Breast epithelium (tissue), 4 donors: Measurements from ENCODE around the gene CDC42EP5. TPM values are rescaled to one million over a fixed set of nuclear protein-coding genes. Genes with fewer than 3 reads are reported as not detected.

Experiments used
- DNase-seq, 2 donors: peaks; one replicate each; pipeline ENCODE4 v3.0.0-alpha.2; 2019; ENCODE audit warnings: low spot score in 2 of 2
- H3K27ac ChIP-seq, 2 donors: fragments of 200-600 bp; sonication (generic) in 1 of 2; one replicate each; pipeline ENCODE4 v1.5.1; 2016 to 2019; ENCODE audit warnings: mild to moderate bottlenecking in 1 of 2
- H3K27me3 ChIP-seq, 2 donors: fragments of 200-600 bp; sonication (generic) in 1 of 2; one replicate each; pipeline versions ENCODE4 v1.5.1 to v1.6.0; 2017 to 2019; ENCODE audit warnings: control low read depth in 1 of 2, mild to moderate bottlenecking in 1 of 2
- H3K36me3 ChIP-seq: fragments of 200-600 bp; one replicate; pipeline ENCODE4 v1.5.1; 2019
- H3K4me1 ChIP-seq, 2 donors: fragments of 200-600 bp; sonication (generic); one replicate each; pipeline ENCODE4 v1.5.1; 2016 to 2019; ENCODE audit warnings: control low read depth in 1 of 2
- H3K4me3 ChIP-seq, 3 donors: fragments of 200-600 bp; sonication (generic); 1 replicate in 2 of 3; 2 replicates in 1 of 3; pipeline ENCODE4 v1.5.1; 2016 to 2019; ENCODE audit warnings: mild to moderate bottlenecking in 3 of 3, moderate library complexity in 2 of 3
- H3K9me3 ChIP-seq, 2 donors: fragments of 200-600 bp; sonication (generic) in 1 of 2; one replicate each; pipeline ENCODE4 v1.5.1; 2016 to 2019; ENCODE audit warnings: control low read depth in 1 of 2
- CTCF ChIP-seq, 3 donors: fragments of 450-650 bp; IDR thresholded peaks; one replicate each; pipeline ENCODE4 v1.5.1; 2016 to 2017; ENCODE audit warnings: antibody characterized with exemption in 3 of 3, mild to moderate bottlenecking in 3 of 3, moderate library complexity in 3 of 3
- POLR2A ChIP-seq: fragments of 450-650 bp; IDR thresholded peaks from one replicate; pipeline ENCODE4 v1.6.1; 2016; ENCODE audit warnings: antibody characterized with exemption, mild to moderate bottlenecking, moderate library complexity
- POLR2AphosphoS5 ChIP-seq, 3 donors: sonication (generic); formaldehyde crosslinking; IDR thresholded peaks; one replicate each; pipeline ENCODE4 v1.6.1; 2017; ENCODE audit warnings: antibody characterized with exemption in 3 of 3
- intact Hi-C: fragments of 100-400 bp; cut with DNase I; formaldehyde crosslinking; loops from one replicate; pipeline ENCODE4 v1.15.1; 2023; ENCODE audit warnings: low total_unique reads
- total RNA-seq, 3 donors: library from RNA; depleted of rRNA; stranded (reverse); fragments of >200 nt; gene quantifications; one replicate each; pipeline ENCODE4 v1.1.0, GENCODE V29; 2016

The CDC42EP5 gene
- total RNA-seq, 3 donors from 2014 or later = 8.8 to 40.6 (median 17.4) TPM

- no peak for TF ChIP-seq POLR2A
- TF ChIP-seq CTCF (IDR thresholded peaks at IDR 0.05) = no peak
- no peak for TF ChIP-seq POLR2AphosphoS5 (IDR thresholded peaks at IDR 0.05)
Measured at GRCh38 chr19:54482889-54483288, 9.8 kb upstream of the CDC42EP5 start.

DNA sequence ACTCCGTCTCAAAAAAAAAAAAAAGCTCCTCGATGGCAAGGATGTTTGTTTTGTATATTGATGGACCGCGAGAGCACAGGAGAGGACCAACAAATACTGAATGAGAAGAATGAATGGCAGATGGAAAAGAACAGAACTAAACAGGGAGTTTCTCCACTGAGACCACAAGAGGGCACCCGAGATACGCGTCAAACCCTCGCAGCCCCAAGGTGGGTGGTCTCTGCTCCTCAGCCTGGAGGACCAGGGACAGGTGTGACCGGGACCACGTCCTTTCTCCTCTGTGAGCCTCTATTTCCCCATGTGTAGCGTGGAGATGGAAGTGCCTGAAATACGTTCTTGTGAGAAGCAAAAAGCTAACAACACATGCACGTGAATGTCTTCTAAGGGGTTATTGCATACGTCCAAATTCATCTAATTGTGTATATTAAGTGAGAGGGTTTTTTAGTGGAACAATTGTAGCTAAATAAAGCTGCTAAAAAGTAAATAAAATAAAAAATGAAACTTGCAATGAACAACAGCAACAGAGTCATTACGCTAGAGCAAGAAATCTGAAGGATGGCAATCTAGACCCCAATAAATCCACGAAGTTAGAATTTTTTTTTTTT is 8.3 kb upstream of the CDC42EP5 start:
- no peak for DNase-seq
- H3K4me3 ChIP-seq = no peak overlapping the region
- TF ChIP-seq POLR2A (no peak), CTCF (IDR thresholded peaks at IDR 0.05) (peak in 2 of 3 donors; percentile 16 to 25)
- intact Hi-C loops = no loop called here
- H3K27ac ChIP-seq = no peak overlapping the region
- peaks cover 0 to 18% of the 10 kb centered on the region in 2 donors for H3K27me3 ChIP-seq
- H3K4me1 ChIP-seq = no peaks in the 10 kb centered on the region
- no peaks in the 10 kb centered on the region for H3K9me3 ChIP-seq
- H3K36me3 ChIP-seq = no peaks in the 10 kb centered on the region

More at GRCh38 chr19:54482889-54483288, 9.8 kb upstream of the CDC42EP5 start:
- intact Hi-C loops = no loop called here
- Histone ChIP-seq H3K36me3 (no peaks in the 10 kb centered on the region), H3K4me1 (no peaks in the 10 kb centered on the region), H3K27ac (no peak overlapping the region), H3K9me3 (no peaks in the 10 kb centered on the region), H3K4me3 (no peak overlapping the region), H3K27me3 (peaks cover 0 to 18% of the 10 kb centered on the region in 2 donors)
- DNase-seq = no peak

GRCh38 chr19:54480051-54480450 is 7.0 kb upstream of the CDC42EP5 start:
- intact Hi-C loops = no loop called here

DNA sequence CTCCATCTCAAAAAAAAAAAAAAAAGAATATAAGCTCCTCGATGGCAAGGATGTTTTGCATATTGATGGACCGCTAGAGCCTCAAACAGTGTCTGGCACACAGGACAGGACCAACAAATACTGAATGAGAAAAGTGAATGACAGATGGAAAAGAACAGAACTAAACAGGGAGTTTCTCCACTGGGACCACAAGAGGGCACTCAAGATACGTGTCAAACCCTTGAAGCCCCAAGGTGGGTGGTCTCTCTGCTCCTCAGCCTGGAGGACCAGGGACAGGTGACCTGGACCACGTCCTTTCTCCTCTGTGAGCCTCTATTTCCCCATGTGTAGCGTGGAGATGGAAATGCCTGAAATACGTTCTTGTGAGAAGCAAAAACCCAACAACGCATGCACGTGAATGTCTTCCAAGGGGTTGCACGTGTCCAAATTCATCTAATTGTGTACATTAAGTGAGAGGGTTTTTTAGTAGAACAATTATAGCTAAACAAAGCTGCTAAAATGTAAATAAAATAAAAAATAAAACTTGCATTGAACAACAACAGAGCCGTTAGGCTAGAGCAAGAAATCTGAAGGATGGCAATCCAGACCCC is 5.7 kb upstream of the CDC42EP5 start:
- TF ChIP-seq POLR2AphosphoS5 (IDR thresholded peaks at IDR 0.05) = no peak
- TF ChIP-seq CTCF (IDR thresholded peaks at IDR 0.05) = peak in 2 of 3 donors; percentile 27 to 46
- intact Hi-C loops = loop anchor here (10.0 kb wide), 1 partner anchor 594 kb away; the partner anchor contains the start of gene PRKCG
- Histone ChIP-seq H3K36me3 (no peaks in the 10 kb centered on the region), H3K27me3 (no peaks in the 10 kb centered on the region), H3K4me1 (peaks cover 0 to 1% of the 10 kb centered on the region in 2 donors), H3K9me3 (no peaks in the 10 kb centered on the region), H3K4me3 (no peak overlapping the region), H3K27ac (no peak overlapping the region)
- no peak for DNase-seq

More at GRCh38 chr19:54480051-54480450, 7.0 kb upstream of the CDC42EP5 start:
- H3K27ac ChIP-seq = no peak overlapping the region
- TF ChIP-seq CTCF (IDR thresholded peaks at IDR 0.05) = no peak
- TF ChIP-seq POLR2AphosphoS5 (IDR thresholded peaks at IDR 0.05) = no peak
- TF ChIP-seq POLR2A = no peak
- DNase-seq = no peak
- H3K36me3 ChIP-seq = no peaks in the 10 kb centered on the region
- H3K4me3 ChIP-seq = no peak overlapping the region
- H3K9me3 ChIP-seq = no peaks in the 10 kb centered on the region
- no peaks in the 10 kb centered on the region for H3K4me1 ChIP-seq
- peaks cover 0 to 9% of the 10 kb centered on the region in 2 donors for H3K27me3 ChIP-seq

GRCh38 chr19:54477650-54478049 is 4.6 kb upstream of the CDC42EP5 start:
- no peak for DNase-seq
- H3K27ac ChIP-seq = no peak overlapping the region
- H3K27me3 ChIP-seq = no peaks in the 10 kb centered on the region
- no peak overlapping the region for H3K4me3 ChIP-seq
- TF ChIP-seq POLR2A (no peak), POLR2AphosphoS5 (IDR thresholded peaks at IDR 0.05) (no peak), CTCF (IDR thresholded peaks at IDR 0.05) (no peak)
- peaks cover 0 to 5% of the 10 kb centered on the region in 2 donors for H3K4me1 ChIP-seq
- no peaks in the 10 kb centered on the region for H3K9me3 ChIP-seq
- H3K36me3 ChIP-seq = no peaks in the 10 kb centered on the region
- intact Hi-C loops = loop anchor here (10.0 kb wide), 1 partner anchor 593 kb away; the partner anchor contains the start of gene PRKCG
